NCI-H2029 treated with DMSO at 0.1 percent for 48 hours (cell line): Measurements from ENCODE around the gene HACL1.
A peak's percentile ranks its signal among the peaks of the same experiment; 100 is the strongest.

Source experiments
- DNase-seq: peaks from one replicate; lab custom pipeline; 2025; lab: John Stamatoyannopoulos, UW

Gene HACL1

DNA sequence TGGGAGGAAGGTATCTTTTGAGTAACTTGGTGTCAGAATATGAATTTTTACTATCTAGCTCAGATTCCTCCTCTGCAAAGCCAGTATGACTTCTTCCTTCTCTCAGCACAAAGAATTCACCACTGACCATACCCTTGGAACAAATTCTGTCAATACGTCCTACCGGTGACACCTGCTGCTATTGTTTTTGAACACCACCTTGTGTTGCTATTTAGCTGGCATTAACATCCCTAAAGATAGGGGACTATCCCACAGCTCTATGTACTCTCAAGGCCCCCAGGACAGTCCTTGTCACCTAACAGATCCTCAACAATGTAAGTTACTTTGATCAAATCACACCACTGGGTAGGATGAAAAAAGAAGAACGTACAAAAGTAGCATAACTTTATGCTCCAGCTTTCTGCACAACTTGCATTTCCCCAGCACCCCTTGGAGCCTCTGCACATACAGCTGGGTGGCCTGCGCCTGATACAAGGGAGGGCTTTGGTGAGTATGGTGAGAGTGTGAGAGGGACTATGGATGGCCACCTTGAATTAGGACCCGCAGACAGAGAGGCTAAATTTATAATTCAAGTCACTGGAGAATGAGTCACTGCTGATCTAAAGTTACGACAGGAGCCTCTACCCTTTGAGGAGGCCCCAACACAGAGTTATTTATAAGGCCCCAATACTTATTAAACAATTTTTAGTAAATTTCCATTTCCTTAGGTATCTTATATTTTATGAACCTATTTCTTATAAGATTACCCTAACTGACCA is 77.5 kb downstream of the HACL1 start:
- no peak for DNase-seq

- no peak for DNase-seq
Observed at GRCh38 chr3:15522016-15522415, 79.4 kb downstream of the HACL1 start.

GRCh38 chr3:15521573-15521965 is 79.8 kb downstream of the HACL1 start, which contains the start of gene COLQ:
Gene COLQ (minus strand): TSS chr3:15521706. CDS start chr3:15521625, 81 bp downstream.
- no peak for DNase-seq

DNA sequence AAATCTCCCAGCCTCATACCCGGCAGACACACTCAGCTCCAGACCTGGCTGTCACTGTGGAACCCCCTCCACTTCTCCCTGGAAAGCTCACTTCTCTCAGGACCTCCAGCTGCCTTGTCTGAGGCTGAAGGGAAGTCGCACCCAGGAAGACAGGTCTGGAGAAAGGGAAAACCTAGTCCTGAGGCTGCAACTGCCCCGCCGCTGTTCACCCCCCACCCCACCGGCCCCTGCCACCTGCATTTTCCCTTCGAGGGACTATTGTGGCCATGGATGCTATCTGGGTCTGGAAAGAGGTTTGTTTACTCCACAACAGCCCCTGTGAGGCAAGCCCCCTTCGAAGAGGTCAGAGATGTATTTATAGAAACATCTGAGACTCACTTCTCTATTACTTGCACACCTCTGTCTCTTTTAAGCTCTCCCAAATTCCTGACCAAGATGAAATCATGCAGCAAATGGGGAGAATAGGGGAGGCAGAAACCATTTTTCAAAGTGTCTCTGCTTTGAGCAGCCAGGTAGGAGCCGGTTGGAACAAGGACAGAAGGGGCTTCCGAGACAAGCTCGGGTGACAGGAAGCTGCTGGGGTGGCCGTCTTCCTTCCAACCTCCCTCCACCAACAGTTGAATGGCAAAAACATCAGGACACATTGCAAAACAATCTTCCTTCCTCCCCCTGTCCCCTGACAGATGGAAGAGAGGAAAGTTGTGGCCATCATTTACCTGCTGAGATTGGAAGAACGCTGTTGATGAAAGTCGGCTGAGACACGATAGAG is 80.4 kb downstream of the HACL1 start:
- no peak for DNase-seq

DNA sequence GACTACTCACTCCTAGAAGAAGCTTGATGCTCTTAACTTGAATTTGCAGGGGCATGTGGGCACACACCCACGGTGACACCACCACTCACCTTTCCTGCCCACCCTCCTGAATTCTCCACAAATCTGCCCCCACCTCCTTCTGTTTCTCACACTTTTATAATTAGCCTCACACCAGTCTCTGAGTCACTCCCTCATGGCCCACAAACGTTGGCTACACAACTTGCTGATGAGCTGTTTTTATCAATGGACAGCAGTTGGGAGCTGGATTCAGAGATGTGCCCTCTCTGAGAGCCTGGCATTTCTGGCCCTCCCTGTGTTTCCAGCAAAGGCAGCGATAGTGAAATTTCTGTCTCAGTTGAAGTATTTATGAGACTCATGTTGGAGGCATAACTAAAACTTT is 81.2 kb downstream of the HACL1 start:
- no peak for DNase-seq

DNA sequence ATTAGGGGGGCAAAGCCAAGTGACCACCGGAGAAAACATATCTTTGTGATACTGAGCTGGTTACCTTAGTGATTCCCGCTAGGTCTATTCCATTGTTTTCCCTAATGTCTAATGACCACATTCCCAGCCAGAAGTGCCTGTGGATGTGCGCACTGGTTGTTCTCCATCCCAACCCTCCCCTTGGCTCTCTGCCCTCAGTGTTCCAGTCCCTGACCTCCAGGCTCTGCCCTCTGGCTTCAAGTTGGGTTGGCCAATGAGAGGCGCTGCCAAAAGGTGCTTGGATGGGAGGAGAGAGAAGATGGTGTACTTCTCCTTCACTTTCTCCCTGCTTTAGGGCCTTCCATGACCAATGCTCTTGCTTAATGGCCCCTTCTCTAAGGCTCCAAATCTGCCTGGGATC is 82.3 kb downstream of the HACL1 start:
- no peak for DNase-seq

DNA sequence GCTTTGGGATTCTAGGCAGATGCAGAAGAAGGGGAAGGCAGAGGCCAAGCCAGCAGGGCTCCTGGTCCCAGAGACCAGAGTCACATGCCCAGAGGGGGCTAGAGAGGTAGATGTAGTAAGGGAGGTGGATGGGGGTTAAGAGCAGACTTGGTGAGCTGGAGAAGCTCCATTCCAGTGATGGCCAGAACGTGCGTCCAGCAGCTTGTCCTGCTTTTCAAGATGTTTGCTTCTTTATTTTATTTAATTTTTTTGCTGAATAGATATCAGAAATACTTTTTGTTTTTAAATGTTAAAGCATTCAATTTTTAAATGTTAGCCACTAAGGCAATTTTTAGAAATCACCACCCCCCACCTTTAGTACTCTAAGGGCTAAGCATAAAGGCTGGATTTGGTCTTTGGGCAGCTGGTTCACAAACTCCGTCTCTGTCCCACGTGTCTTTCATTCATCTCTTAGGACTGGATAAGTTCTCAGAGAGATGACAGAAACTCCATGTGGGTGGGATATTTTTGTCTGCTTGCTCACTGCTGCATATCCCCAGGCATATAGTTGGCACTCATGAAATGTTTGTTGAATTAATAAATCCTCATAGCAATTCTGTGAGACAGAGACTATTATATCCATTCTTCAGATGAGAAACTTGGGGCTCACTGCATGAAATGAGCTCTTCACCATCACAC is 86.6 kb downstream of the HACL1 start:
- no peak for DNase-seq

DNA sequence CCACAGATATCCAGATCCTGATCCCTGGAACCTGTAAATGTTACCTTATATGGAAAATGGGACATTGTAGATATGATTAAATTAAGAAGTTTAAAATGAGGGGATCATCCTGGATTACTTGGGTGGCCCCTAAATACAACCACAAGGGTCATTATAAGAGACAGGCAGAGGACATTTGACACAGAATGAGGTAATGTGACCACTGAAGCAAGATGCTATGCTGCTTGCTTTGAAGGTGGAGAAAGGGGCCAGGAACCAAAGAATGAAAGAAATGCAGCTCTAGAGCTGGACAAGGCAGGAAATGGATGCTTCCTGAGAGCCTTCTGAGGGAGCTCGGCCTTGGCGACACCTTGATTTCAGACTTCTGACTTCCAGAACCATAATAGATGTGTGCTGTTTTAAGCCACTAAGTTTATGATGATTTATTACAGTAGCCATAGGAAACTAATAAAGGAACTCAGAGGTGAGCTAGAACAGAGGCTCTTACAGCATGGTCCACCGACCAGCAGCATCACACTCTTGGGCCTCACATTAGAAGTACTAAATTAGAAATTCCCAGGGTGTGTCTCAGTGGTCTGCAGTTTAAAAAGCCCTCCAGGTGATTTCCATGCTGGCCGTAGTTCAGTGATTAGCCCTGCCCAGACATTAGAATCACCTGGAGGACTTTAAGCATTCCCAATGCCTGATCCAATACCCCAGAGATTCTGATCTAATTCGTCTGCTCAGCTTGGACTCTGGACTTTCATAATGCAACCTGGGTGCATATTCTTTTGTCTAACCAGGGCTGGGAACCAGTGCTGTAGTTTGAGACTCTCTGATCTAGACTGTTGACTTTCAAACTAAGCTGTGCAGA is 87.3 kb downstream of the HACL1 start:
- no peak for DNase-seq

GRCh38 chr3:15513116-15513515 is 88.3 kb downstream of the HACL1 start:
- no peak for DNase-seq

DNA sequence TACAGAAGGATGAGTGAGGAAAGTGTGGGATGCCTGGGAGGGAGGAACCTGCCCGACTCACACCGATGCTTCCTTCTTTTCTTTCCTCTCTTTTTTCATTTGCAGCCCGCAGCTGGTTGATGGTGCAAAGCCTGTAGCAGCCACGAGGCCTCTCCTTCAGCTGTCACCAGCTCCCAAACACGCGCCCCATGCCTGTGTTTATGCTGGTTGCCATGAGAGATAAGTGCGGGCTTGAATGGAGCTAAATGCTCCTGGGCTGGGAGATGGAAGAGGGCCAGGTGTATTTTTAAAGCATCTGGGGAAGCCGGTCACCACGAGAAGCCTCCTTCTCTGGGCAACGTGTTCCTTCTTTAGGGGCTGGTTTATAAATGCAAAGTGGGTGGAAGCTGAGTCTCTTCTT is 89.2 kb downstream of the HACL1 start:
- peak; percentile 86 for DNase-seq

GRCh38 chr3:15511156-15511555 is 90.2 kb downstream of the HACL1 start:
- no peak for DNase-seq
